Endothelial cell of umbilical vein (primary cell): Measurements from ENCODE around the gene RP9. TPM values are rescaled to one million over a fixed set of nuclear protein-coding genes. Genes with fewer than 3 reads are reported as not detected.

Experiments
- BruUV-seq: library from RNA; stranded (reverse); fragments of 400-500 nt; replicated peaks from 2 replicates; lab custom pipeline; 2021; lab: Mats Ljungman, UMichigan
- CTCF ChIA-PET: fragments of 300-600, 350-600 bp; sonication (Branson Sonifier 250); formaldehyde crosslinking; loops from one replicate; lab custom pipeline; 2021; ENCODE audit warnings: antibody characterized with exemption, inconsistent platforms; lab: Charles Lee
- POLR2A ChIA-PET: fragments of 300-600, 350-600 bp; sonication (Branson Sonifier 250); formaldehyde crosslinking; loops from one replicate; lab custom pipeline; 2021; ENCODE audit warnings: antibody characterized with exemption, inconsistent platforms; lab: Charles Lee
- DNase-seq: peaks from one replicate; pipeline ENCODE4 v3.0.0-alpha.2; 2011; ENCODE audit warnings: low read depth, low spot score
- FAIRE-seq: peaks from 2 replicates; lab custom pipeline; 2011; peaks lifted over from hg19 to GRCh38; lab: Jason Lieb, UNC
- H2AFZ ChIP-seq: 2 replicates; pipeline ENCODE4 v1.6.0; 2012; ENCODE audit warnings: low read depth, low read length, control low read depth, inconsistent platforms
- H3K27ac ChIP-seq: 2 replicates; pipeline ENCODE4 v1.5.1; 2011; ENCODE audit warnings: low read depth, mild to moderate bottlenecking, control low read depth, low read length, moderate library complexity; ENCODE audit not compliant: insufficient read depth
- H3K27me3 ChIP-seq, 2 experiments: 2 replicates each; pipeline versions ENCODE4 v1.6.0 to v1.6.1; 2011; ENCODE audit warnings: low read length in 2 of 2, mixed read lengths in 1 of 2; ENCODE audit not compliant: control insufficient read depth in 2 of 2, insufficient read depth in 2 of 2
- H3K36me3 ChIP-seq, 2 experiments: 2 replicates in 1 of 2; 3 replicates in 1 of 2; pipeline ENCODE4 v1.5.1; 2011; ENCODE audit warnings: low read length in 2 of 2, mild to moderate bottlenecking in 1 of 2, moderate library complexity in 1 of 2; ENCODE audit not compliant: control insufficient read depth in 2 of 2, insufficient read depth in 2 of 2; ENCODE audit errors: extremely low read depth in 1 of 2
- H3K4me1 ChIP-seq: 3 replicates; pipeline ENCODE4 v1.5.1; 2011; ENCODE audit warnings: mild to moderate bottlenecking, low read length; ENCODE audit not compliant: control insufficient read depth, insufficient read depth; ENCODE audit errors: extremely low read depth
- H3K4me2 ChIP-seq: 2 replicates; pipeline ENCODE4 v1.6.1; 2011; ENCODE audit warnings: low read length, control low read depth, mixed read lengths; ENCODE audit not compliant: insufficient read depth
- H3K4me3 ChIP-seq, 3 experiments: fragments of 200-600 bp in 1 of 3; sonication (generic), shearing (Covaris generic) in 1 of 3; replicated peaks in 1 of 3; 2 replicates each; pipeline ENCODE4 v1.5.1; 2011 to 2016; ENCODE audit warnings: control low read depth in 3 of 3, low read length in 3 of 3, mild to moderate bottlenecking in 2 of 3, inconsistent platforms in 1 of 3, low read depth in 1 of 3, moderate library complexity in 1 of 3; ENCODE audit not compliant: insufficient read depth in 1 of 3
- H3K79me2 ChIP-seq: 2 replicates; pipeline ENCODE4 v1.6.0; 2012; ENCODE audit warnings: low read length, inconsistent platforms; ENCODE audit not compliant: control insufficient read depth, insufficient read depth
- H3K9ac ChIP-seq: replicated peaks from 2 replicates; pipeline ENCODE3; 2011; ENCODE audit warnings: low read length, control low read depth; ENCODE audit not compliant: insufficient read depth; ENCODE audit errors: extremely low read depth
- H3K9me1 ChIP-seq: replicated peaks from 3 replicates; pipeline ENCODE4 v1.6.0; 2011; ENCODE audit warnings: mild to moderate bottlenecking, low read length; ENCODE audit not compliant: control insufficient read depth, insufficient read depth; ENCODE audit errors: extremely low read depth
- H3K9me3 ChIP-seq: replicated peaks from 2 replicates; pipeline ENCODE4 v1.5.1; 2012; ENCODE audit warnings: low read length, inconsistent platforms; ENCODE audit not compliant: control insufficient read depth, insufficient read depth
- H4K20me1 ChIP-seq: replicated peaks from 2 replicates; pipeline ENCODE3; 2011; ENCODE audit warnings: mild to moderate bottlenecking, low read length; ENCODE audit not compliant: control insufficient read depth, insufficient read depth; ENCODE audit errors: extremely low read depth
- EZH2 ChIP-seq: IDR thresholded peaks from 2 replicates; pipeline ENCODE4 v1.6.1; 2012; ENCODE audit warnings: borderline replicate concordance, low read depth, mild to moderate bottlenecking, moderate library complexity, low read length, inconsistent platforms; ENCODE audit not compliant: severe bottlenecking
- FOS ChIP-seq: IDR thresholded peaks from 2 replicates; pipeline ENCODE4 v1.6.1; 2011; ENCODE audit warnings: mild to moderate bottlenecking, low read length, moderate library complexity, borderline replicate concordance; ENCODE audit not compliant: insufficient read depth
- GATA2 ChIP-seq: IDR thresholded peaks from 2 replicates; pipeline ENCODE4 v1.7.0; 2011; ENCODE audit warnings: low read depth, mild to moderate bottlenecking, moderate library complexity, mixed read lengths, low read length; ENCODE audit not compliant: insufficient read length, insufficient read depth
- JUN ChIP-seq: IDR thresholded peaks from 2 replicates; pipeline ENCODE4 v1.6.1; 2011; ENCODE audit warnings: borderline replicate concordance, low read depth; ENCODE audit not compliant: insufficient read length, insufficient read depth
- MAX ChIP-seq: IDR thresholded peaks from 2 replicates; pipeline ENCODE4 v1.6.1; 2011; ENCODE audit not compliant: insufficient read depth, insufficient read length
- POLR2AphosphoS5 ChIP-seq: IDR thresholded peaks from 2 replicates; pipeline ENCODE4 v1.6.1; 2012; ENCODE audit warnings: low read depth, mild to moderate bottlenecking, control low read depth, low read length, moderate library complexity; ENCODE audit not compliant: insufficient read depth
- dilution Hi-C: fragments of 300-500 bp; cut with MboI; formaldehyde crosslinking; loops from one replicate; pipeline ENCODE4 v1.15.0; 2019; ENCODE audit warnings: low sequenced_read_pairs; ENCODE audit not compliant: extremely low pct_ligation_motif_present
- intact Hi-C: fragments of 100-400 bp; cut with micrococcal nuclease; formaldehyde crosslinking; loops from one replicate; pipeline ENCODE4 v1.10.0; 2022
- polyA plus RNA-seq, 4 experiments: library from polyadenylated mRNA; depleted of rRNA in 3 of 4; stranded (reverse) in 3 of 4; unstranded in 1 of 4; fragments of >200 nt; gene quantifications; 2 replicates each; pipeline versions ENCODE4 v1.2.1 to v1.2.3, GENCODE V29; 2011 to 2012; ENCODE audit warnings: missing spikeins in 1 of 4
- total RNA-seq: library from RNA; stranded (reverse); gene quantifications from 2 replicates; pipeline ENCODE4 v1.2.3, GENCODE V29; 2021

The RP9 gene
- total and polyA plus RNA-seq, 2 donors (not counting 3 experiments of a cell fraction or from before 2014, with no cell fraction given), result 16.0 to 18.5 TPM

- Histone ChIP-seq H3K27me3 (no peaks in the 10 kb centered on the region), H3K9me1 (no peaks in the 10 kb centered on the region), H3K27ac (peak within 1 kb of the TSS; percentile 81), H3K9me3 (no peaks in the 10 kb centered on the region), H3K4me1 (peaks cover 15% of the 10 kb centered on the region), H3K4me3 (peak within 1 kb of the TSS; percentile 87 to 95 (median 87)), H3K36me3 (no peaks in the 10 kb centered on the region), H3K79me2 (peaks cover 51% of the 10 kb centered on the region), H2AFZ (peak within 1 kb of the TSS; percentile 96), H3K4me2 (peak within 1 kb of the TSS; percentile 93), H3K9ac (peak within 1 kb of the TSS; percentile 89), H4K20me1 (peaks cover 2% of the 10 kb centered on the region)
- ChIA-PET CTCF (interaction anchor here (0.7 to 2.2 kb wide), 9 partner anchors 11 to 262 kb away, joined by 3 to 24 read pairs (median 3); partner anchors contain the start of gene RP9), POLR2A (interaction anchor here (0.6 to 1.0 kb wide), 6 partner anchors 10 to 300 kb away, joined by 3 to 6 read pairs (median 4); partner anchors contain the start of gene FKBP9)
- intact Hi-C loops, result loop anchor here (1.0 to 5.0 kb wide), 5 partner anchors 8 to 570 kb away; partner anchors contain the start of genes LSM5 and RP9
- BruUV-seq, result no TSS peak
- DNase-seq, result peak; percentile 48
- FAIRE-seq, result no peak
- TF ChIP-seq GATA2, result no peak
- no peak for TF ChIP-seq FOS
- TF ChIP-seq EZH2, result no peak
- TF ChIP-seq POLR2AphosphoS5, result no peak
- no peak for TF ChIP-seq JUN
- no peak for TF ChIP-seq MAX
- dilution Hi-C loops, result no loop called here
Observed at GRCh38 chr7:33062023-33062781, 47.0 kb downstream of the RP9 start, which contains the start of gene NT5C3A. TSS of gene NT5C3A (minus strand) at chr7:33062776. CDS start at chr7:33062705, 71 bp downstream.
